ENCODE results near the gene ROR1. TPM values are rescaled to one million over a fixed set of nuclear protein-coding genes. Genes with fewer than 3 reads are reported as not detected.

Gene ROR1
- total RNA-seq, 2 experiments from 2014 or later: not detected

DNA sequence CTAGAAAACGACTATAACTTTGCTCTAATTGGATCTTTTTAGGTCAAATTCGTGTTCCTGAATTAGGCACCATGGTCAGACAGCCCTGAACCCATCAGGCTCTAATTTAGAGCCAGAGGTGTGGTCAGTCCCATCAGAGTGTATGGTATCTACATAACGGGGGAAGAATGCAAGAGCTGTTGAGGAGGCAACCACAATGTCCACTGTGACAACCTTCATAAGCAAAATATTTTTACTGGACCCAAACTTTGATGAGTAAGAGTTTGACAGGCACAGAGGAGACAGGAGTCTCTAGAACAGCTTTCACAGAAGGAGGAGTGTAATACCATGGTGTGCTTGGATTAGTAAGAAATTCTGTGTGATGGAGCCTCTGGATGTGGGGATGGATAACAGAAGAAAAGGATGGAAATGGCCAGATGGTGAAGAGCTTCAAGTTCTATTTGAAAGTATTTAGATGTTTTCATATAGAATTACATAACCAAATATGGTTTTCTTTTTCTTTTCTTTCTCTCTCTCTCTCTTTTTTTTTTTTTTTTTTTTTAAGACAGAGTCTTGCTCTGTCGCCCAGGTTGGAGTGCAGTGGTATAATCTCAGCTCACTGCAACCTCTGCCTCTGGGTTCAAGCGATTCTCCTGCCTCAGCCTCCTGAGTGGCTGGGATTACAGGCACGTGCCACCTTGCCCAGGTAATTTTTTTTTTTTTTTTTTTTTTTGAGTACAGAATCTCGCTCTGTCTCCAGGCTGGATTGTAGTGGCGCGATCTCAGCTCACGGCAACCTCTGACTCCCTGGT, 454.5 kb downstream of the ROR1 start:
- Mint-ChIP-seq H3K27me3 (peaks cover 20% of the 10 kb centered on the region), H3K4me3 (no peak overlapping the region), H3K4me1 (peaks cover 6% of the 10 kb centered on the region), H3K36me3 (ENCODE audit: low read depth) (no peaks in the 10 kb centered on the region), H3K9me3 (no peaks in the 10 kb centered on the region), H3K27ac (no peak overlapping the region)
- ChIA-PET POLR2A (no interaction called here), CTCF (interaction anchor here (0.7 to 1.2 kb wide), 2 partner anchors 10 to 144 kb away, joined by 3 read pairs; no protein-coding TSS in a partner anchor)
- DNase-seq: no peak

DNA sequence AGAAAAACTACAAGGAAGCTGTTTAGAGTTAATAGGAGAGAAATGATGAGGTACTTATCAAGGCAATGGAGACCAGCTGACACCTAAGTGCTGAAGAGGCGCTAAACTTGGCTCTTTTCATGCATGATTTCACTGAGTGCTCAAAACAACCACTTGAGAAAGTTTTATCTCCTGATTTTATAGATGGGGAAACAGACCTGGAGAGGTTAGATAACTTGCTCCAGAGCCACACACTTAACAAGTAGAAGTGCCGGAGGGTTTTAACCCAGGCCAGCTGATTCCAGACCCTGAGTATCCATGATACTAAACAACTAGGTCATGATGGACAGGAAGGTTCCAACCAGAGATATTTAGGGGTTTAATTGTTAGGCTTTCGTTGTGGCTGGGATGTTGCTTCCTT, 455.5 kb downstream of the ROR1 start:
- no peak for DNase-seq
- Mint-ChIP-seq H3K4me1 (no peaks in the 10 kb centered on the region), H3K27ac (no peak overlapping the region), H3K27me3 (peaks cover 27% of the 10 kb centered on the region), H3K4me3 (no peak overlapping the region), H3K9me3 (no peaks in the 10 kb centered on the region), H3K36me3 (ENCODE audit: low read depth) (no peaks in the 10 kb centered on the region)
- POLR2A ChIA-PET: no interaction called here
- CTCF ChIA-PET: interaction anchor here (0.7 kb wide), 1 partner anchor 22 kb away, joined by 4 read pairs; no protein-coding TSS in a partner anchor

Other genes with a start within 250 kb of the ROR1 start
- gene PGM1, start 180.6 kb upstream of the ROR1 start, total RNA-seq: 10 to 100 TPM; 37.0 to 38.7 TPM